Stomach smooth muscle (tissue), 2 donors: ENCODE measurements around the gene RBM43.

Source experiments
- H3K27ac ChIP-seq: one replicate; pipeline ENCODE4 v1.7.0; 2013; ENCODE audit warnings: mild to moderate bottlenecking, low read length, inconsistent platforms
- H3K27me3 ChIP-seq, 2 donors: one replicate each; pipeline ENCODE4 v1.7.0; 2013; ENCODE audit warnings: low read length in 2 of 2; ENCODE audit not compliant: insufficient read depth in 2 of 2, control insufficient read depth in 1 of 2
- H3K36me3 ChIP-seq, 2 donors: one replicate each; pipeline ENCODE4 v1.7.0; 2013; ENCODE audit warnings: low read length in 2 of 2; ENCODE audit not compliant: control insufficient read depth in 2 of 2, insufficient read depth in 2 of 2
- H3K4me1 ChIP-seq: one replicate; pipeline ENCODE4 v1.7.0; 2013; ENCODE audit warnings: low read length; ENCODE audit not compliant: control insufficient read depth, insufficient read depth
- H3K4me3 ChIP-seq, 2 donors: one replicate each; pipeline ENCODE4 v1.7.0; 2013; ENCODE audit warnings: low read length in 2 of 2
- H3K9ac ChIP-seq, 2 donors: one replicate each; pipeline ENCODE4 v1.7.0; 2013; ENCODE audit warnings: low read length in 2 of 2, mild to moderate bottlenecking in 1 of 2
- H3K9me3 ChIP-seq, 2 donors: one replicate each; pipeline ENCODE4 v1.7.0; 2013; ENCODE audit warnings: low read length in 2 of 2; ENCODE audit not compliant: control insufficient read depth in 2 of 2
- donor health status: healthy.
- donor health status: Pancreatic carcinoma.

Gene RBM43

DNA sequence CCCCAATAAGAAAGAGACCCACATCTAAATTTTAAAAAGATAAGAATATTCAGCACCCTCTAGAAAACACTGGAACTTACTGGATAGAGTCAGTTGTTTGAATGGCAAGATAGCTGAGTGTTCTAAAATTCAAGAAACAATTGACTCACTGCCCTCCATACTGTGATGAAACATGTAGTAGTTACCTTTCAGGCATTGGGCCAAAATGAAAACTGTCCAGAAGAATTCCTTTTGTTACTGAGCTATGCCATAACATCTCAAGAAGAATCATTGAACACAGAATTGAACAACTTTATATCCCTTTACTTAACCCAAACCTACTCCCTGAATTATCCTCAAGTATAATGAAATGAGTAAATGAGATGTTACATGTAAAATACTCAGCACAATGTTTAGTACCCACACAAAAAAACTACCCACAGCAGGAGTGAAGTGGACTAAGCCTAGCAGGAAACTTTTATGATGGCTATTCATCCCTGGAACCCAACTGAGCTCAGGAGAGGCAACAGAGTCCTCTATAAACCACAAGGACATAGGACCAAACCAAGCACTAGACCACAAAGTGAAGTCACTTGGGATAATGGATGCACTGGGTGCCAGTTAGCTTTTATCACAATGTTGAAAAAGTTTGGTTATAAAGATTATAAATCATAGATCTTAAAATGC, 32.7 kb downstream of the RBM43 start:
- Histone ChIP-seq H3K27me3 (no peaks in the 10 kb centered on the region), H3K9me3 (no peaks in the 10 kb centered on the region), H3K36me3 (no peaks in the 10 kb centered on the region), H3K4me1 (no peaks in the 10 kb centered on the region), H3K27ac (no peak overlapping the region), H3K9ac (no peak overlapping the region), H3K4me3 (no peak overlapping the region)

DNA sequence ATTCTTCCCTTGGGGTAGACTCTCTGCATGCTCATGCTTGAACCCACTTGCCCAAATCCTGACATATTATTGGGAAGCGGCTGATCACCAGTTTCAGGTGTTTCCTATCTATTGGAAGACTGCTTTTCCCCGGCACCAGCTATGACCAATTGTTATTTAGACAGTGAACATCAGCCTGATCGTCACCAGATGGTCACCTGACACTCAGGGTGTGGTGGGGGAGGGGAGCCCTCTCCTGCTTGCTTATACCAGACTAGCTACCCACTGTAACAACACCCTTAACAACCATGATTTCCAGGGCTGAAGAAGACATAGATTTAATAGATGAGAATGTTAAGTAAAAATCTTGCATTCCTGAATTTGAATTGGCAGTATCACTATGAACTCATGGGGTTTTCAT, 44.3 kb downstream of the RBM43 start:
- Histone ChIP-seq H3K9ac (no peak overlapping the region), H3K4me1 (no peaks in the 10 kb centered on the region), H3K27me3 (no peaks in the 10 kb centered on the region)

DNA sequence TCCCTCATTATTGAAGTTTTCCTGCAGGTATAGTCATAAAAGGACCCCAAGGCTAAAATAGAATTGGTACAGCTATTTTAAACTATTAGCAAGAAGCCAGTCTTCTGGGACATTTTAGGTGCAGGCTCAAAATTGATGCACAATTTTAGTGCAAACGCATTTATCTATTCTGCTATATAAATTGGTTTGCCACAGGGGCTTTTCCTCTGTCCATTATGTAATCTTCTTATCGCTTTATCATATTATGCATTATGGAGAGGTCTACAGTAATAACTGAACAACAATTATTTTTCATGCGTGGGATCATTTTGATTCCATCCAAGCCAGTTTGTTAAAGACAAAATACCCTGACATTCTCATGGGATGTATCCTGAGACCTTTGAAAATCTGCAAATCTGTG, 54.6 kb downstream of the RBM43 start:
- no peaks in the 10 kb centered on the region for H3K36me3 ChIP-seq
- no peak overlapping the region for H3K9ac ChIP-seq
- H3K27me3 ChIP-seq: no peaks in the 10 kb centered on the region
- H3K4me1 ChIP-seq: no peaks in the 10 kb centered on the region
- H3K27ac ChIP-seq: no peak overlapping the region
- H3K4me3 ChIP-seq: no peak overlapping the region
- H3K9me3 ChIP-seq: no peaks in the 10 kb centered on the region

More for the DNA sequence above, 44.3 kb downstream of the RBM43 start:
- no peak overlapping the region for H3K4me3 ChIP-seq
- no peak overlapping the region for H3K27ac ChIP-seq
- H3K9me3 ChIP-seq: peaks cover 0 to 3% of the 10 kb centered on the region in 2 donors
- no peaks in the 10 kb centered on the region for H3K36me3 ChIP-seq

DNA sequence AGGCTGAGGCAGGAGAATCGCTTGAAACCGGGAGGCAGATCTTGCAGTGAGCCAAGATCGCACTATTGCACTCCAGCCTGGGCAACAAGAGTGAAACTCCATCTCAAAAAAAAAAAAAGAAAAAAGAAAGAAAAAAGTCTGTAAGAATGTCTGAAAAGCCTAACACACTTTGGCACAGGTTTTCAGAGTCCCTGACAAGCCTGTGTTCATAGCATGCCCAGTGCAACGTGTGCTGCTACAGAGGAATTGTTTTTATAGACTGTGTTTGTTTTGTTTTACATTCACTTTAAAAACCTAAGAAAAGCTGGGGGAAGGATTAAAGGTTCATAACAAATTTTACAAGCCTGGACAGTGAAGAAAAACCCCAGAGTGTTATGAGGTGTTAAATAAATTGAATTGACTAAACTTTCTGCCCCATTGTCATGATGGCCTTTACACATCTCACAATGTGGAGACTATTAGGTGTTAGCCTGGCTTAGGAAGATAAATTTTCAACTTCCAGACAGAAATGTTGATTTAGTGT, 55.2 kb downstream of the RBM43 start:
- no peak overlapping the region for H3K4me3 ChIP-seq
- no peaks in the 10 kb centered on the region for H3K27me3 ChIP-seq
- H3K36me3 ChIP-seq: no peaks in the 10 kb centered on the region
- no peaks in the 10 kb centered on the region for H3K4me1 ChIP-seq
- no peak overlapping the region for H3K9ac ChIP-seq
- no peak overlapping the region for H3K27ac ChIP-seq
- H3K9me3 ChIP-seq: no peaks in the 10 kb centered on the region

DNA sequence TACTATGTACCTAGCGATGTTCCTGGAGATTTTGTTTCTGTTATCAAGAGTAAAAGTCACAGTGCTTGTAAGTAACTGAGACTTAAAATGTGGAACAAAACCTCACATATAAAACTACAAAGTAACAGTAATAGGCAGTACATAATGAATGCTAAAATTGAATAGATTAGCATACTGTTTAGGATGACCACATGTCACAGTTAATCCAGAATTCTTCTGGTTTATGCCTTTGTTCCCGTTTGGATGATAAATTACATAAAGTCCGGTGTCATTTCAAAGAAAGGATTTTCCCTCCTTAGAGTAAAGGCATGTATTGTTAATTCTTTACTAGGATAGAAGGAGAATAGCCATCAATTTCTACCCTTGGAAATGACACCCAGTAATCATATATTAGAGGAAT, 56.1 kb downstream of the RBM43 start:
- Histone ChIP-seq H3K9me3 (no peaks in the 10 kb centered on the region), H3K4me1 (no peaks in the 10 kb centered on the region), H3K9ac (no peak overlapping the region), H3K27ac (no peak overlapping the region), H3K27me3 (no peaks in the 10 kb centered on the region), H3K4me3 (no peak overlapping the region), H3K36me3 (no peaks in the 10 kb centered on the region)

DNA sequence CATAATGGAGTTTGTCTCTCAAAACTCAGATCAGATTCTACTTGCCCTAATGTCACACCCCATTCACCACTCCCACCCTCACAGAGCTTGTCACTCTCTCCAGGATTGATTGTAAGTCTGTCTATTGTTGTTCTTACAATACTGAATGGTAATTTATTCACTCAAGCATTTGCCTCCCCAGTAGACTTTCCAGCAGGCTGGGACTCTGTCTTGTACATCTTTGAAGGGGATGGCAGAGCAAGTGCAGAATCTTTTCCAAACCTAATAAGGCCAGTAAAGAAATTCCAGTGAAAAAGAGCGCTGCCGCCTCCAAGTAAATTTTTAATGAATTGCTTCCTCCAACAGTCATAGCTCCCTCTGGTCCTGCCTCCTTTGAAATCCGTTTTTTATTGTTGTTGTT, 56.9 kb downstream of the RBM43 start:
- Histone ChIP-seq H3K36me3 (no peaks in the 10 kb centered on the region), H3K4me1 (no peaks in the 10 kb centered on the region), H3K9ac (no peak overlapping the region), H3K27me3 (no peaks in the 10 kb centered on the region), H3K9me3 (no peaks in the 10 kb centered on the region), H3K27ac (no peak overlapping the region), H3K4me3 (no peak overlapping the region)

DNA sequence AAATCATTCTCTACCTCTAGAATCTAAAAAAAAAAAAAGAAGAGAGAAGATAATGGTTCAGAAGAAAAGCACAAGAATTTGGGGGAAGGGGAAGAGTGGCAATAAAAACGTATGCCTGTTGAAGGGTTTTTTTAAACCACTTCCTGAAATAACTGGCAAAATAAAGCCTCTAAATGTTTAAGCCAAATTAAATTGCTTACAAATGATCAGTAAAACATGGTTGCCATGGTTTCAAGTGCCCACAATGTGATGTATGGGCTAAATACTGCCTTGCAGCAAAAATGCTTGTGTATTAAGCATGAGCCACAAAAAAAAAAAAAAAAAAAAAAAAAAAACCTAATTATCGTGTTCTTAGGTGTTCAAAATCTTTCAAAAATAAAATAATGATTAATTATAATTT, 60.8 kb downstream of the RBM43 start:
- H3K27me3 ChIP-seq: no peaks in the 10 kb centered on the region
- H3K4me1 ChIP-seq: no peaks in the 10 kb centered on the region
- H3K9ac ChIP-seq: no peak overlapping the region
- H3K4me3 ChIP-seq: no peak overlapping the region
- H3K9me3 ChIP-seq: no peaks in the 10 kb centered on the region
- no peaks in the 10 kb centered on the region for H3K36me3 ChIP-seq
- H3K27ac ChIP-seq: no peak overlapping the region

DNA sequence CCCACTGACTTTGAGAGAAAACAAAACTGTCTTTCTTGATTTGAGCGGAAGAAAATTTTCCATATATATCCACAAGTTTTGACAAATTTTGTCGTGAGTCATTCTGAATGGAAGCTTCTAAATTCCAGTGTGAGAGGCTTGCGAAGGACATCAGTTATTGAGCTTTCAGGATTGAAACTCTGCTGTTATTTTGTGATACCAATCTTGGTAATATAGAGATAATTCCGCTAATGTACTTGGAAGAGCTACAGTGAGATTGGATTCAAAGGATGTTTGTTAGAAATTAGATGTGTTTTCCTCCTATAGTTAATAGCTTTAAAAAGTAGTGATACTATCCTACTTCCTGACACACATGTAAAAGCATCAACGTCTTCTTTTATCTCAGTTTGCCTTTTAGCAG, 61.4 kb downstream of the RBM43 start:
- H3K9me3 ChIP-seq: no peaks in the 10 kb centered on the region
- H3K4me3 ChIP-seq: no peak overlapping the region
- H3K27me3 ChIP-seq: no peaks in the 10 kb centered on the region
- no peaks in the 10 kb centered on the region for H3K36me3 ChIP-seq
- H3K27ac ChIP-seq: no peak overlapping the region
- no peak overlapping the region for H3K9ac ChIP-seq
- H3K4me1 ChIP-seq: no peaks in the 10 kb centered on the region

DNA sequence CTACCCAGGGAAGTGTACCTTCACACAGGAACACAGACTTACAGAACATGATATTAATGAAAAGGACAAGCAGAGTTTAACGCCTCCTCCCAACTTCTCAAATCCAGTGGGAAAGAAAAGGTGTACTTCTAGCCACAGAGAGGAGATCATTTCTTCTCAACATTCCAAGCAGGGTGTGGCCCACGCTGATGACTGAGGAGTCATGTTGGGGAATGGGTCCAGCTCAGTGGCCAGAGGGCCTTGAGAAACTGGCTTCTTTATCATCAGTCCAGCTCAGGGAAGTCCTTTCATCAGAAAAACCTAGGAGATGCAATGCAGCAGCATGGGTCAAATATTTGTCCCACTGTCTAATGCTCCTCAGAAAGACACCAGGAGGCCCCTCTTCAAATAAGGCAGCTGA, 63.0 kb downstream of the RBM43 start:
- no peak overlapping the region for H3K27ac ChIP-seq
- no peak overlapping the region for H3K4me3 ChIP-seq
- H3K36me3 ChIP-seq: no peaks in the 10 kb centered on the region
- no peaks in the 10 kb centered on the region for H3K4me1 ChIP-seq
- H3K27me3 ChIP-seq: no peaks in the 10 kb centered on the region
- no peaks in the 10 kb centered on the region for H3K9me3 ChIP-seq
- no peak overlapping the region for H3K9ac ChIP-seq
